Liver (tissue), 9 donors: ENCODE data around the gene PTPRN2. TPM values are rescaled to one million over a fixed set of nuclear protein-coding genes. Genes with fewer than 3 reads are reported as not detected.

Experiments used
- DNase-seq: peaks from one replicate; pipeline ENCODE4 v3.0.0-alpha.2; 2017; ENCODE audit warnings: low spot score
- H3K27ac ChIP-seq, 2 donors: one replicate each; pipeline ENCODE4 v1.7.0; 2013; ENCODE audit warnings: inconsistent platforms in 2 of 2, low read length in 2 of 2, control low read depth in 1 of 2, low read depth in 1 of 2, mild to moderate bottlenecking in 1 of 2
- H3K27me3 ChIP-seq, 4 donors: one replicate each; pipeline versions ENCODE4 v1.6.1 to v1.7.0; 2013; ENCODE audit warnings: low read length in 3 of 4, inconsistent platforms in 1 of 4, mild to moderate bottlenecking in 1 of 4, moderate library complexity in 1 of 4; ENCODE audit not compliant: control insufficient read depth in 4 of 4, insufficient read depth in 4 of 4
- H3K36me3 ChIP-seq, 4 donors: one replicate each; pipeline versions ENCODE4 v1.6.1 to v1.7.0; 2013; ENCODE audit warnings: low read length in 3 of 4, mild to moderate bottlenecking in 3 of 4, low read depth in 1 of 4, moderate library complexity in 1 of 4; ENCODE audit not compliant: control insufficient read depth in 4 of 4, insufficient read depth in 3 of 4
- H3K4me1 ChIP-seq, 4 donors: one replicate each; pipeline versions ENCODE4 v1.6.1 to v1.7.0; 2013; ENCODE audit warnings: low read length in 3 of 4, mild to moderate bottlenecking in 3 of 4, moderate library complexity in 1 of 4; ENCODE audit not compliant: control insufficient read depth in 4 of 4, insufficient read depth in 4 of 4
- H3K4me3 ChIP-seq, 3 donors: one replicate each; pipeline versions ENCODE4 v1.6.1 to v1.7.0; 2013; ENCODE audit warnings: low read length in 3 of 3, control low read depth in 1 of 3, low read depth in 1 of 3, mild to moderate bottlenecking in 1 of 3
- H3K9ac ChIP-seq, 2 donors: one replicate each; pipeline ENCODE4 v1.7.0; 2013; ENCODE audit warnings: low read length in 2 of 2, mild to moderate bottlenecking in 2 of 2, moderate library complexity in 2 of 2, control low read depth in 1 of 2, low read depth in 1 of 2
- H3K9me3 ChIP-seq, 4 donors: one replicate each; pipeline versions ENCODE4 v1.6.1 to v1.7.0; 2013; ENCODE audit warnings: low read length in 3 of 4; ENCODE audit not compliant: control insufficient read depth in 4 of 4
- ATF3 ChIP-seq: IDR thresholded peaks from 2 replicates; pipeline ENCODE4 v1.6.1; 2016; ENCODE audit warnings: antibody characterized with exemption
- CTCF ChIP-seq: fragments of 150-350 bp; IDR thresholded peaks from 2 replicates; pipeline ENCODE4 v1.5.1; 2017; ENCODE audit warnings: improper control_type of control experiment, low read depth, low read length; ENCODE audit not compliant: missing input control
- EGR1 ChIP-seq, 2 donors: IDR thresholded peaks; 2 replicates each; pipeline ENCODE4 v1.6.1; 2016 to 2018; ENCODE audit warnings: antibody characterized with exemption in 2 of 2, low read depth in 2 of 2
- FOXA1 ChIP-seq: IDR thresholded peaks from 2 replicates; pipeline ENCODE4 v1.6.1; 2016; ENCODE audit warnings: antibody characterized with exemption
- FOXA2 ChIP-seq: IDR thresholded peaks from 2 replicates; pipeline ENCODE4 v1.6.1; 2016; ENCODE audit warnings: antibody characterized with exemption
- HNF4A ChIP-seq, 2 donors: conservative IDR thresholded peaks; 2 replicates each; pipeline ENCODE4 v1.6.1; 2016; ENCODE audit warnings: antibody characterized with exemption in 2 of 2, mild to moderate bottlenecking in 2 of 2
- HNF4G ChIP-seq: IDR thresholded peaks from 2 replicates; pipeline ENCODE4 v1.6.1; 2016; ENCODE audit warnings: antibody characterized with exemption
- JUND ChIP-seq, 2 donors: IDR thresholded peaks; 2 replicates each; pipeline ENCODE4 v1.6.1; 2016; ENCODE audit warnings: antibody characterized with exemption in 2 of 2
- MAX ChIP-seq: IDR thresholded peaks from 2 replicates; pipeline ENCODE4 v1.6.1; 2016; ENCODE audit warnings: antibody characterized with exemption
- NR2F2 ChIP-seq: IDR thresholded peaks from 2 replicates; pipeline ENCODE4 v1.6.1; 2016; ENCODE audit warnings: antibody characterized with exemption
- RAD21 ChIP-seq, 2 donors: IDR thresholded peaks; 2 replicates each; pipeline ENCODE4 v1.6.1; 2016; ENCODE audit warnings: antibody characterized with exemption in 2 of 2, mild to moderate bottlenecking in 2 of 2
- REST ChIP-seq: IDR thresholded peaks from 2 replicates; pipeline ENCODE4 v1.6.1; 2016; ENCODE audit warnings: antibody characterized with exemption, mild to moderate bottlenecking
- RXRA ChIP-seq, 2 donors: IDR thresholded peaks; 2 replicates each; pipeline ENCODE4 v1.6.1; 2017 to 2018; ENCODE audit warnings: antibody characterized with exemption in 2 of 2, mild to moderate bottlenecking in 1 of 2
- SP1 ChIP-seq: IDR thresholded peaks from 2 replicates; pipeline ENCODE4 v1.6.1; 2018; ENCODE audit warnings: antibody characterized with exemption, mild to moderate bottlenecking
- TAF1 ChIP-seq: conservative IDR thresholded peaks from 2 replicates; pipeline ENCODE4 v1.6.1; 2016; ENCODE audit warnings: antibody characterized with exemption, mild to moderate bottlenecking
- YY1 ChIP-seq: IDR thresholded peaks from 2 replicates; pipeline ENCODE4 v1.6.1; 2016; ENCODE audit warnings: antibody characterized with exemption, mild to moderate bottlenecking
- ZBTB33 ChIP-seq: IDR thresholded peaks from 2 replicates; pipeline ENCODE4 v1.6.1; 2016; ENCODE audit warnings: antibody characterized with exemption
- WGBS: extraction: QIAGEN DNeasy Blood & Tissue Kit; methylation state at CpG from one replicate; pipeline ENCODE4 v1.1.7; 2013; 5-methylcytosine and 5-hydroxymethylcytosine counted together
- polyA plus RNA-seq, 2 donors: library from polyadenylated mRNA; stranded (reverse) in 1 of 2; unstranded in 1 of 2; fragments of 200-250 nt in 1 of 2; fragments of >200 nt in 1 of 2; fragmentation: Nextera tagmentation in 1 of 2; extraction: Ambion mirVana in 1 of 2; gene quantifications; one replicate each; pipeline versions ENCODE4 v1.2.1 to v1.2.3, GENCODE V29; 2013 to 2015
- total RNA-seq, 2 donors: library from RNA; depleted of rRNA; stranded (reverse); fragments of >200 nt; gene quantifications; one replicate each; pipeline ENCODE4 v1.2.3, GENCODE V29; 2014
- donor health status: healthy.
- donor health status: healthy.
- donor health status: healthy.
- donor health status: healthy.
- donor health status: healthy.

The PTPRN2 gene
- total and polyA plus RNA-seq, 4 donors = 0.75 to 1.9 (median 1.1) TPM

- Histone ChIP-seq H3K4me1 (no peaks in the 10 kb centered on the region), H3K27ac (no peak overlapping the region), H3K36me3 (no peaks in the 10 kb centered on the region), H3K9ac (no peak overlapping the region), H3K4me3 (no peak overlapping the region), H3K27me3 (no peaks in the 10 kb centered on the region), H3K9me3 (no peaks in the 10 kb centered on the region)
- TF ChIP-seq FOXA2 (no peak), YY1 (no peak), NR2F2 (no peak), SP1 (no peak), ZBTB33 (no peak), HNF4G (no peak), JUND (IDR thresholded peaks at IDR 0.05) (no peak), RXRA (IDR thresholded peaks at IDR 0.05) (no peak)
- no peak for DNase-seq
- WGBS = 87% methylated on average over 26 of the region's 26 CpGs
Observed at GRCh38 chr7:157816526-157817250, 770.9 kb downstream of the PTPRN2 start.

GRCh38 chr7:157816086-157816485 lies 771.5 kb downstream of the PTPRN2 start:
- DNase-seq = no peak
- WGBS = 73% methylated on average over 12 of the region's 12 CpGs
- Histone ChIP-seq H3K4me1 (no peaks in the 10 kb centered on the region), H3K9me3 (no peaks in the 10 kb centered on the region), H3K27ac (no peak overlapping the region), H3K27me3 (no peaks in the 10 kb centered on the region), H3K4me3 (no peak overlapping the region), H3K36me3 (no peaks in the 10 kb centered on the region), H3K9ac (no peak overlapping the region)
- TF ChIP-seq RXRA (IDR thresholded peaks at IDR 0.05) (no peak), MAX (no peak), SP1 (no peak), ATF3 (no peak), HNF4G (no peak), NR2F2 (no peak), HNF4A (conservative IDR thresholded peaks at IDR 0.05) (no peak), FOXA2 (no peak)

GRCh38 chr7:157815706-157816022 lies 772.0 kb downstream of the PTPRN2 start:
- Histone ChIP-seq H3K4me1 (no peaks in the 10 kb centered on the region), H3K4me3 (no peak overlapping the region), H3K9ac (no peak overlapping the region), H3K27me3 (no peaks in the 10 kb centered on the region), H3K27ac (no peak overlapping the region), H3K36me3 (no peaks in the 10 kb centered on the region), H3K9me3 (no peaks in the 10 kb centered on the region)
- TF ChIP-seq RAD21 (IDR thresholded peaks at IDR 0.05) (no peak), TAF1 (no peak), NR2F2 (no peak), SP1 (no peak), FOXA1 (no peak), CTCF (no peak), MAX (no peak), JUND (IDR thresholded peaks at IDR 0.05) (no peak), EGR1 (IDR thresholded peaks at IDR 0.05; ENCODE audit: low read depth in 2 of 2) (no peak), REST (no peak), FOXA2 (no peak), HNF4G (no peak), ZBTB33 (no peak)
- WGBS = 90% methylated on average over 10 of the region's 10 CpGs
- DNase-seq = no peak
